Mesendoderm (in vitro differentiated cells): ENCODE results near the gene CREB1.

Experiments used
- DNase-seq: peaks from one replicate; pipeline ENCODE4 v3.0.0; 2013
- H2AK5ac ChIP-seq: 2 replicates; pipeline ENCODE4 v1.6.1; 2013; ENCODE audit warnings: low read length, inconsistent platforms
- H2BK120ac ChIP-seq: 2 replicates; pipeline ENCODE4 v1.6.1; 2013; ENCODE audit warnings: low read depth, mild to moderate bottlenecking, low read length, moderate library complexity, mixed read lengths
- H2BK15ac ChIP-seq: replicated peaks from 2 replicates; pipeline ENCODE4 v1.6.1; 2013; ENCODE audit warnings: low read depth, mild to moderate bottlenecking, moderate library complexity
- H2BK5ac ChIP-seq: 2 replicates; pipeline ENCODE4 v1.6.1; 2013; ENCODE audit warnings: low read length, inconsistent platforms
- H3K18ac ChIP-seq: 2 replicates; pipeline ENCODE4 v1.6.1; 2013; ENCODE audit warnings: mild to moderate bottlenecking, low read length, mixed read lengths
- H3K23ac ChIP-seq: one replicate; pipeline ENCODE4 v1.6.1; 2013; ENCODE audit warnings: low read length
- H3K27ac ChIP-seq: 2 replicates; pipeline ENCODE4 v1.5.1; 2013; ENCODE audit warnings: low read depth, mild to moderate bottlenecking, inconsistent platforms, low read length, moderate library complexity
- H3K27me3 ChIP-seq: 2 replicates; pipeline ENCODE4 v1.6.1; 2013; ENCODE audit warnings: low read length, control low read depth, mild to moderate bottlenecking, inconsistent platforms; ENCODE audit not compliant: insufficient read depth, poor library complexity
- H3K36me3 ChIP-seq: 2 replicates; pipeline ENCODE4 v1.6.1; 2013; ENCODE audit warnings: low read length, inconsistent platforms; ENCODE audit not compliant: control insufficient read depth, insufficient read depth
- H3K4ac ChIP-seq: one replicate; pipeline ENCODE4 v1.6.1; 2013; ENCODE audit warnings: low read depth, mild to moderate bottlenecking, low read length, moderate library complexity
- H3K4me1 ChIP-seq: 2 replicates; pipeline ENCODE4 v1.6.1; 2013; ENCODE audit warnings: low read depth, low read length, inconsistent platforms; ENCODE audit not compliant: control insufficient read depth
- H3K4me2 ChIP-seq: 2 replicates; pipeline ENCODE4 v1.6.1; 2013; ENCODE audit warnings: low read length
- H3K4me3 ChIP-seq: 2 replicates; pipeline ENCODE4 v1.5.1; 2013; ENCODE audit warnings: mild to moderate bottlenecking, low read length
- H3K56ac ChIP-seq: one replicate; pipeline ENCODE4 v1.6.1; 2013; ENCODE audit warnings: low read length
- H3K79me1 ChIP-seq: 2 replicates; pipeline ENCODE4 v1.6.1; 2013; ENCODE audit warnings: low read length, inconsistent platforms
- H3K79me2 ChIP-seq: 2 replicates; pipeline ENCODE4 v1.6.1; 2013; ENCODE audit warnings: mild to moderate bottlenecking, low read length; ENCODE audit not compliant: control insufficient read depth, insufficient read depth
- H3K9ac ChIP-seq: 2 replicates; pipeline ENCODE4 v1.6.1; 2013; ENCODE audit warnings: low read length, inconsistent platforms
- H4K5ac ChIP-seq: one replicate; pipeline ENCODE4 v1.6.1; 2013; ENCODE audit warnings: low read length
- H4K8ac ChIP-seq: one replicate; pipeline ENCODE4 v1.6.1; 2013; ENCODE audit warnings: low read depth, mild to moderate bottlenecking, control low read depth, low read length, moderate library complexity
- WGBS: extraction: QIAGEN DNeasy Blood & Tissue Kit; methylation state at CpG from one replicate; pipeline ENCODE4 v1.1.7; 2013; ENCODE audit warnings: low lambda C conversion rate, missing lambda C conversion rate; ENCODE audit not compliant: insufficient coverage; ENCODE audit errors: extremely low coverage; 5-methylcytosine and 5-hydroxymethylcytosine counted together

The CREB1 gene

DNA sequence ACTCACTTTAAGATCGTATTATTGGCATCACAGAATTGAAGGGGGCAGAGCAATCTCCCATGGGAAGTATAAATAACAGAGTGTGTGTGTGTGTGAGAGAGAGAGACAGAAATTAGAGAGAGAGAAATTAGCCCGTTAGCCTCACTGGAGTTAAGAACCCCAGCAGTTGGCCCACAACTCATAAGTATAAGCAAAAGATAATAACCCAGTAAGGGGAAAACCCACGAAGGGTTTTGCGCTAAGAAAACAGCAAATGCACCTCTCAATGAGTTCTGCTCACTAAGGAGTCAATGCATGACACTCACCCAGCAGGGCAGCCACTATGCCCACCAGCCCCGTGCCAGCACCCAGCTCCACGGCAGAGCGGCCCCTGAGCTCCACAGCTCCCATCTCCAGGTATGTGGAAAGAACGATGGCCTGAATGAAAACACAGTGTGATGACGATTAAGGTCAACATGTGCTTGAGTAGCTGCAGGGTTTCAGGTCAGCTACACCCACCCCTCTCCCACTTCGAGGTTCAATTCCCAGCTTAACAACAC is 91.8 kb downstream of the CREB1 start:
- Histone ChIP-seq H3K79me2 (no peaks in the 10 kb centered on the region), H3K4ac (no peak overlapping the region), H2BK15ac (no peak overlapping the region), H3K4me1 (no peaks in the 10 kb centered on the region), H3K4me3 (no peak overlapping the region), H3K56ac (no peak overlapping the region), H4K5ac (no peak overlapping the region), H3K27me3 (no peaks in the 10 kb centered on the region), H3K36me3 (peaks cover 7% of the 10 kb centered on the region), H3K9ac (no peak overlapping the region), H3K4me2 (no peak overlapping the region), H3K27ac (no peak overlapping the region), H4K8ac (no peak overlapping the region), H3K23ac (no peak overlapping the region), H2AK5ac (no peak overlapping the region), H3K79me1 (no peaks in the 10 kb centered on the region), H2BK5ac (no peak overlapping the region), H2BK120ac (no peak overlapping the region), H3K18ac (no peak overlapping the region)
- no CpG with 5 or more reads among the region's 10 CpGs for WGBS
- DNase-seq, result no peak

DNA sequence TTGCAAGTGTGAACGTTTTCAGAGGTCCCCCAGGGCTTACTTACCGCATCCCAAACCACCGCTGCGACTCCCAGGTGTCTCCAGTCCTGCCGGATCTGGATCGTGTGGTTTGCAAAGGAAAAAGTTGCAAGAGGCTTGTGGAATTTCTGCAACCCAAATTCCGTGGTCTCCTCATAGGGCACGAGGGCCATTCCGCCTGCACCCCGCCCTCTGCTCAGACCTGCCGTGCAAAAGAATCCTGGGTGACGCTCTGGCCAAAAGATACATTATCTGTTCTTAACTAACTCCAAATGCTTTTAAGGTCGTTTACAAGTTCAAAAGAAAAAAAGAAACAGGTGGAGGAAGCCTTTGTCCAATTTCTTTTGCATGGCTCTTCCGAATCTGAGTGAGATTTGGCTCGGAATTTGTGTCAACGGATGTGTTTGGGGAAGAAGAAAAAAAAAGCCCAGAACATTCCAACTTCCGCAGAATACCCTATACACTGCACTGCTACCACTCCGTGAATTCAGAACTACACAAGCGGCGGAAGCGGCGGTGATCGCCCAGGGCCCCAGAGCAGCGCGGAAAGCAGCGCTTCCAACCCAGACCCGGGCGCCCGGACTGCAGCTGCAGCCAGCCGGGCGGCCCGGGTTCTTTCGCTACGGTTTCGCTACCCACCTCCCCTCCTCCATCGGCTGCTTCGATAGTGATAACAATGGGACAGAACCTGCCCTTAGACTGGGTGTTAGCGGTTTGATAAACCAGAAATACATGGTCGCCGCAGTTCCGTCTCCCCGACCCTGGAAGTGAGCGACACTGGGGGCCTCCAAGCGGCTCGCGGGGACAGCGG is 94.6 kb downstream of the CREB1 start:
- no peak overlapping the region for H2BK120ac ChIP-seq
- H2BK15ac ChIP-seq, result no peak overlapping the region
- no peak overlapping the region for H4K8ac ChIP-seq
- no peaks in the 10 kb centered on the region for H3K36me3 ChIP-seq
- no peaks in the 10 kb centered on the region for H3K79me2 ChIP-seq
- H2BK5ac ChIP-seq, result no peak overlapping the region
- DNase-seq, result peak; percentile 78
- H4K5ac ChIP-seq, result no peak overlapping the region
- H3K4me1 ChIP-seq, result no peaks in the 10 kb centered on the region
- H3K4me3 ChIP-seq, result peak overlapping the region; percentile 83
- peak overlapping the region; percentile 93 for H3K18ac ChIP-seq
- no CpG with 5 or more reads among the region's 47 CpGs for WGBS
- H3K23ac ChIP-seq, result no peak overlapping the region
- no peaks in the 10 kb centered on the region for H3K27me3 ChIP-seq
- H3K4me2 ChIP-seq, result peak overlapping the region; percentile 30
- peak overlapping the region; percentile 93 for H3K56ac ChIP-seq
- H3K9ac ChIP-seq, result peak overlapping the region; percentile 88
- H2AK5ac ChIP-seq, result no peak overlapping the region
- H3K79me1 ChIP-seq, result no peaks in the 10 kb centered on the region
- H3K4ac ChIP-seq, result peak overlapping the region; percentile 92
- peak overlapping the region; percentile 98 for H3K27ac ChIP-seq

DNA sequence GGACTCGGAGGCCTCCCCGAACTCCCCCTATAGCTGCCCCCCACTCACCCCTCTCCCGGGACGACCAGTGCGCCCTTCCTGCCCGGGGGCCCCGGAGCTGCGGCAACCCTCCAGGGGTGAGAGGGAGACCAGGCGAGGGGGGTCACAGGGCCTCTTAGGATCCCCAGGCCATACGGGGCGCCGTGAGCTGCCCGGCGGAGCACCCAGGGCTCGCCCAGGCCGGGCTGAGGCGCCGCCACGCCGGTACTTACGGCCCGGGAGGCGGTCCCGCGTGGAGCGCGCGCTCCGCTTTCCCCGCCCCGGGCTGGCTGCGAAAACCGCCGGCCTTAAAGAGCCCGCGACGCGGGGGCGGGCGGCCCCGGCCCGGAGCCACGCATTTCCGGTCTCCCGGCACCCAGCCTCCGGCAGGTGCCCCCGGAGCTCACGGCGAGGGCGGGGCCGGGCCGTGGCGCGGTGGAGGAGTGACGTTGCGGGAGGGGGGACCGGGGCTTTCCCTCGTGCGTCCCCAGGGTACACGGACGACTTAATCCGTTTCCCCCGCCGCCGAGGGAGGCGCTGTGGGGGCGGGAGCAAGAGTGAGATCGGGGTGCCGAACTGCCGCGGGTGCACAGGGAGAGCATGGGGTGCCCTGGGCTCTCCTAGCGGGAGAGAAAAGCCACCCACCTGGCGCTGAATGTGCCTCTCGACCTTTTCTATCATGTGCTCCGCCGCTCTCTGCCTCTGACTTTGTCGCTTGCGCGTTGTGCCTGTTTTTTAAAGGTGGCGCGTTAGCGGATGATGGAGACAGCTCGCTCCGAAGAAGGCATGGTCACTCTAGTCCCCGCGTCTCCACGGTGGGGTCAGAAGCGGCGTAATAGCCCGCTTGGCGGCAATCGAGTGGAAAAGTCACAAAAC is 95.5 kb downstream of the CREB1 start, which contains the start of gene METTL21A:
TSS of gene METTL21A (minus strand) at position 381 of the 894 bp plus-strand sequence. CDS start 1,019 bp downstream, outside the sequence.
- no peak within 1 kb of the TSS for H2BK5ac ChIP-seq
- peak within 1 kb of the TSS; percentile 98 for H3K27ac ChIP-seq
- H3K4ac ChIP-seq, result peak within 1 kb of the TSS; percentile 92
- no CpG with 5 or more reads among the region's 92 CpGs for WGBS
- peak within 1 kb of the TSS; percentile 97 for H4K8ac ChIP-seq
- H2AK5ac ChIP-seq, result no peak within 1 kb of the TSS
- H3K36me3 ChIP-seq, result no peaks in the 10 kb centered on the region
- no peak within 1 kb of the TSS for H2BK120ac ChIP-seq
- no peak within 1 kb of the TSS for H4K5ac ChIP-seq
- H3K4me1 ChIP-seq, result no peaks in the 10 kb centered on the region
- H3K56ac ChIP-seq, result peak within 1 kb of the TSS; percentile 93
- peak within 1 kb of the TSS; percentile 93 for H3K18ac ChIP-seq
- peak within 1 kb of the TSS; percentile 83 for H3K4me3 ChIP-seq
- no peak within 1 kb of the TSS for H2BK15ac ChIP-seq
- peak within 1 kb of the TSS; percentile 88 for H3K9ac ChIP-seq
- peak within 1 kb of the TSS; percentile 99 for H3K4me2 ChIP-seq
- H3K27me3 ChIP-seq, result no peaks in the 10 kb centered on the region
- peak; percentile 82 for DNase-seq
- no peaks in the 10 kb centered on the region for H3K79me1 ChIP-seq
- no peaks in the 10 kb centered on the region for H3K79me2 ChIP-seq
- H3K23ac ChIP-seq, result no peak within 1 kb of the TSS

- Histone ChIP-seq H2AK5ac (no peak overlapping the region), H2BK5ac (no peak overlapping the region)
- no CpG with 5 or more reads among the region's 1 CpG for WGBS
Observed at GRCh38 chr2:207629553-207629952, 99.8 kb downstream of the CREB1 start.

DNA sequence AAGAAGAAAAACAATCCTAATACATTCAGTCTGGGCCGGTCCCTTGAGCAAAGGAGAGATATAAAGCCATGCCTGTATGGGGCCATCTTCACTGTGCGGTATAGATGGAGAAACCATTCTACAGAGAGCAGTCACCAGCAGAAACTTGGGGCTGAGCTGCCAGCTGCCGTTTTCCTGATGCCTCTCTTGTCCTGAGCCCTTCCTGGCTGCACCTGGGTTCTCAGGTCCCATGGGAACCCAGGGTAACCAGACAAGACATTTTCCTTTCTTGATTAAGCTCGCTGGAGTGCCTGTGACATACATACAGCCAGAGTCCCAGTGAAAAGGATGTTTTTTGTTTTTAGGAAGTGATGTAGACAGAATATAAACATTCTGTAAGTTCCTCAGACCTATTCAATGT is 100.7 kb downstream of the CREB1 start:
- DNase-seq, result no peak
- H3K4me1 ChIP-seq, result no peaks in the 10 kb centered on the region
- no peak overlapping the region for H3K4ac ChIP-seq
- no peaks in the 10 kb centered on the region for H3K27me3 ChIP-seq
- no peak overlapping the region for H2BK5ac ChIP-seq
- H2AK5ac ChIP-seq, result no peak overlapping the region
- H2BK120ac ChIP-seq, result peak overlapping the region; percentile 49
- no CpG with 5 or more reads among the region's 4 CpGs for WGBS
- H2BK15ac ChIP-seq, result no peak overlapping the region
- no peak overlapping the region for H4K8ac ChIP-seq
- no peaks in the 10 kb centered on the region for H3K79me2 ChIP-seq
- H3K4me2 ChIP-seq, result no peak overlapping the region
- H3K27ac ChIP-seq, result no peak overlapping the region
- no peaks in the 10 kb centered on the region for H3K79me1 ChIP-seq
- H4K5ac ChIP-seq, result no peak overlapping the region
- no peak overlapping the region for H3K18ac ChIP-seq
- no peaks in the 10 kb centered on the region for H3K36me3 ChIP-seq
- no peak overlapping the region for H3K9ac ChIP-seq
- H3K56ac ChIP-seq, result no peak overlapping the region
- no peak overlapping the region for H3K4me3 ChIP-seq
- H3K23ac ChIP-seq, result no peak overlapping the region

More at GRCh38 chr2:207629553-207629952, 99.8 kb downstream of the CREB1 start:
- H3K56ac ChIP-seq, result no peak overlapping the region
- no peaks in the 10 kb centered on the region for H3K4me1 ChIP-seq
- no peaks in the 10 kb centered on the region for H3K79me1 ChIP-seq
- DNase-seq, result no peak
- H3K4ac ChIP-seq, result no peak overlapping the region
- H3K27ac ChIP-seq, result no peak overlapping the region
- H2BK15ac ChIP-seq, result no peak overlapping the region
- no peak overlapping the region for H3K4me2 ChIP-seq
- H3K27me3 ChIP-seq, result no peaks in the 10 kb centered on the region
- H3K79me2 ChIP-seq, result no peaks in the 10 kb centered on the region
- H2BK120ac ChIP-seq, result no peak overlapping the region
- no peak overlapping the region for H4K8ac ChIP-seq
- no peak overlapping the region for H3K4me3 ChIP-seq
- no peak overlapping the region for H3K18ac ChIP-seq
- no peaks in the 10 kb centered on the region for H3K36me3 ChIP-seq
- no peak overlapping the region for H4K5ac ChIP-seq
- no peak overlapping the region for H3K9ac ChIP-seq
- no peak overlapping the region for H3K23ac ChIP-seq
